ENCODE data around the gene GRIK4. TPM values are rescaled to one million over a fixed set of nuclear protein-coding genes. Genes with fewer than 3 reads are reported as not detected.

Gene GRIK4, protein sequence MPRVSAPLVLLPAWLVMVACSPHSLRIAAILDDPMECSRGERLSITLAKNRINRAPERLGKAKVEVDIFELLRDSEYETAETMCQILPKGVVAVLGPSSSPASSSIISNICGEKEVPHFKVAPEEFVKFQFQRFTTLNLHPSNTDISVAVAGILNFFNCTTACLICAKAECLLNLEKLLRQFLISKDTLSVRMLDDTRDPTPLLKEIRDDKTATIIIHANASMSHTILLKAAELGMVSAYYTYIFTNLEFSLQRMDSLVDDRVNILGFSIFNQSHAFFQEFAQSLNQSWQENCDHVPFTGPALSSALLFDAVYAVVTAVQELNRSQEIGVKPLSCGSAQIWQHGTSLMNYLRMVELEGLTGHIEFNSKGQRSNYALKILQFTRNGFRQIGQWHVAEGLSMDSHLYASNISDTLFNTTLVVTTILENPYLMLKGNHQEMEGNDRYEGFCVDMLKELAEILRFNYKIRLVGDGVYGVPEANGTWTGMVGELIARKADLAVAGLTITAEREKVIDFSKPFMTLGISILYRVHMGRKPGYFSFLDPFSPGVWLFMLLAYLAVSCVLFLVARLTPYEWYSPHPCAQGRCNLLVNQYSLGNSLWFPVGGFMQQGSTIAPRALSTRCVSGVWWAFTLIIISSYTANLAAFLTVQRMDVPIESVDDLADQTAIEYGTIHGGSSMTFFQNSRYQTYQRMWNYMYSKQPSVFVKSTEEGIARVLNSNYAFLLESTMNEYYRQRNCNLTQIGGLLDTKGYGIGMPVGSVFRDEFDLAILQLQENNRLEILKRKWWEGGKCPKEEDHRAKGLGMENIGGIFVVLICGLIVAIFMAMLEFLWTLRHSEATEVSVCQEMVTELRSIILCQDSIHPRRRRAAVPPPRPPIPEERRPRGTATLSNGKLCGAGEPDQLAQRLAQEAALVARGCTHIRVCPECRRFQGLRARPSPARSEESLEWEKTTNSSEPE
- not detected for total RNA-seq

DNA sequence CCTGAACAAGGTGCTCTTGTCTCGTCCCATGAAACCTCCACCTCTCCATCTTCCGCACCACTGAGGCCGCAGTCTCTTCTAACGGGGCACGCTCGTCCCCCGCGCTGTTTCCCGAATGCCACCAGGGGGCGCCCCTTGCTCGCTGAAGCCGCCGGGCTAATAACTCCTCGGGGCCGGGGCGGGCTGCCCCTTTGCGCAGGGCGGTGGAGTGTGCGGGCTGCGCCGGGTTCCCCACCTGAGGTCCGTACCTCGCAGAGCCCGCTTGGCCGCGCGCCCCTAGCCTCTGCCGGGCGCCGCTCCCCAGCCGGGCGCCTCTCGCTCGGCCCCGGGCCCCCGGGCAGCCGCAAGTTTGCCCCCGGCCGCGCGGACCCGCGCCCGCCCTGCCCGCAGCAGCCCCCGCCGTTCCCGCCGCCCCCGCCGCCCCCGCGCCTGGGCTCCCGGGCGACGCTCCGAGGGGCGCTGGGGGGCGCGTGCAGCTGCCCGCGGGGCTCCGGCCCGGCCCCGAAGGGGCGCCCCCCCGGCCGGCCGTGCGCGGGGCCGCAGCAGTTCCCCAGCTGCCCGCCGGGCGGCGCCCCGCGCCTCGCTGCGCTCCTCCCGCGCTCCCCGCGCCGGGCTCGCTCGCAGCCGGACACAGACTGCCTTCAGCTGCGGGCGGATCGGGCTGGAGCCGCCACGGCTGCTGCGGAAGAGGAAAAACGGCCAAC is at the start of gene GRIK4:
GRIK4 (plus strand) TSS at position 633 of the 704 bp plus-strand sequence. CDS start 148,571 bp downstream, outside the sequence.
- intact Hi-C loops (cut with micrococcal nuclease), result loop anchor here (1.0 to 2.0 kb wide), 4 partner anchors 174 to 684 kb away; no protein-coding TSS in a partner anchor
- DNase-seq, result peak; percentile 81
- POLR2A ChIA-PET, result no interaction called here
- CTCF ChIA-PET, result interaction anchor here (0.7 to 4.6 kb wide), 17 partner anchors 10 to 683 kb away, joined by 3 to 59 read pairs (median 4); partner anchors contain the start of gene ARHGEF12
- no peak within 1 kb of the TSS for H3K4me3 Mint-ChIP-seq
- peaks cover 4% of the 10 kb centered on the region for H3K4me1 Mint-ChIP-seq (ENCODE audit: low read depth)
- H3K9me3 Mint-ChIP-seq, result no peaks in the 10 kb centered on the region
- no peaks in the 10 kb centered on the region for H3K36me3 Mint-ChIP-seq
- no peak within 1 kb of the TSS for H3K27ac Mint-ChIP-seq
- peaks cover 73% of the 10 kb centered on the region for H3K27me3 Mint-ChIP-seq

DNA sequence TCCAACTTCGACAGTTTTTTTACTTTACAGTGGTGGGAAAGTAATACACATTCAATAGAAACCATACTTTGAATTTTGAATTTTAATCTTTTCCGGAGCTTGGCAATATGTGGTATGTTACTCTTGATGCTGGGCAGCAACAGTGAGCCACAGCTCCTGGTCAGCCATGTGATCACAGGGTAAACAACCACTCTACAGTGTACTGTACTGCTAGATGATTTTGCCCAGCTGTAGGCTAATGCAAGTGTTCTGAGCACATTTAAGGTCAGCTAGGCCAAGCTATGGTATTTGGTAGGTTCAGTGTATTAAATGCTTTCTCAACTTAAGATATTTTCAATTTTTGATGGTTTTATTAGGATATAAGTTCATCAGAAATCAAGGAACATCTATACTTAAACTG is 48.7 kb upstream of the GRIK4 start:
- DNase-seq, result no peak
- no peaks in the 10 kb centered on the region for H3K27me3 Mint-ChIP-seq
- no peaks in the 10 kb centered on the region for H3K4me1 Mint-ChIP-seq (ENCODE audit: low read depth)
- no peak overlapping the region for H3K4me3 Mint-ChIP-seq
- H3K27ac Mint-ChIP-seq, result no peak overlapping the region
- POLR2A ChIA-PET, result interaction anchor here (0.5 kb wide), 1 partner anchor 268 kb away, joined by 5 read pairs; no protein-coding TSS in a partner anchor
- CTCF ChIA-PET, result no interaction called here
- intact Hi-C loops (cut with micrococcal nuclease), result no loop called here
- no peaks in the 10 kb centered on the region for H3K9me3 Mint-ChIP-seq
- H3K36me3 Mint-ChIP-seq, result peaks cover 33% of the 10 kb centered on the region

DNA sequence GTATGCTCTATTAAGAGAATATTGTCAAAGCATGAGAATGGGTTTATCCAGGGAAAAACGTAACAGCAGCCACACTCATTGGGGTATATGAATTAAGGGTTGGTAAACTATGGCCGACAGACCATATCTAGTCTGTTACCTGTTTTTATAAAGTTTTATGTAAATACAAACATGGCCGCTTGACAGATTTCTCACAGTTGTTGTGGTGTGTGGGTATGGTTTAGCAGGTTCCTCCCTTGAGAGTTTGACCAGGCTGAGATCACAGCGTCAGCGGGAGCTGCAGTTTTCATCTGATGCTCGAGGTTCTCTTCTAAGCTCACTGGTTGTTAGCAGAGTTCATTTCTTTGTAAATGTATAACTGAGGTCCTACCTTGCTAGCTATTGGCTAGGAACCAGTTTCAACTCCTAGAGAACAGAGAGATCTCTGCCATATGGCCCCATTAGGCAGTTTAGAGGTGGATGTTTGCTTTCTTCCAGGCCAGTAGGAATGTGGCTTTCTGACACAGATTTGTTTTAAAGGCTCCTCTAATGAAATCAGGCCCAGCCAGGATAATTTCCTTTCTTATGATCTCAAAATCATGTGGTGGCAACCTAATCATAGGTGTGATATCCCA is 45.5 kb upstream of the GRIK4 start:
- Mint-ChIP-seq H3K27me3 (no peaks in the 10 kb centered on the region), H3K27ac (no peak overlapping the region), H3K9me3 (no peaks in the 10 kb centered on the region), H3K4me1 (ENCODE audit: low read depth) (no peaks in the 10 kb centered on the region), H3K36me3 (peaks cover 27% of the 10 kb centered on the region), H3K4me3 (no peak overlapping the region)
- intact Hi-C loops (cut with micrococcal nuclease), result no loop called here
- no peak for DNase-seq
- ChIA-PET CTCF (no interaction called here), POLR2A (no interaction called here)

DNA sequence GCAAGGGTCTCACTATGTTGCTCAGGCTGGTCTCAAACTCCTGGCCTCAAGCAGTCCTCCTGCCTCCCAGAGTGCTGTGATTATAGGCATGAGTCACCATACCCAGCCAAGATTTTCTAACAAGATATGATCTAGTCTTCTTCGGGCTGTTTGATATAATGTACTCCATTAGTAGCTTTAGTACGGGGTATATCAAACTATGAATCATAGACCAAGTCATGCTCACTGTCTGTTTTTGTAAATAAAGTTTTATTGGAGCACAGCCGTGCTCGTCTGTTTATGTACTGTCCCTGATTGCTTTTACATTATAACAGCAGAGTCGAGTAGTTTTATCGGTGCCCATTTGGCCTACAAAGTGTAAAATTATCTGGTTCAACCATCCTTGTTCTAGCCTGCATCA is 43.9 kb upstream of the GRIK4 start:
- POLR2A ChIA-PET, result no interaction called here
- H3K9me3 Mint-ChIP-seq, result no peaks in the 10 kb centered on the region
- H3K27me3 Mint-ChIP-seq, result no peaks in the 10 kb centered on the region
- CTCF ChIA-PET, result no interaction called here
- DNase-seq, result no peak
- peaks cover 14% of the 10 kb centered on the region for H3K36me3 Mint-ChIP-seq
- no peaks in the 10 kb centered on the region for H3K4me1 Mint-ChIP-seq (ENCODE audit: low read depth)
- no peak overlapping the region for H3K4me3 Mint-ChIP-seq
- intact Hi-C loops (cut with micrococcal nuclease), result no loop called here
- H3K27ac Mint-ChIP-seq, result no peak overlapping the region

DNA sequence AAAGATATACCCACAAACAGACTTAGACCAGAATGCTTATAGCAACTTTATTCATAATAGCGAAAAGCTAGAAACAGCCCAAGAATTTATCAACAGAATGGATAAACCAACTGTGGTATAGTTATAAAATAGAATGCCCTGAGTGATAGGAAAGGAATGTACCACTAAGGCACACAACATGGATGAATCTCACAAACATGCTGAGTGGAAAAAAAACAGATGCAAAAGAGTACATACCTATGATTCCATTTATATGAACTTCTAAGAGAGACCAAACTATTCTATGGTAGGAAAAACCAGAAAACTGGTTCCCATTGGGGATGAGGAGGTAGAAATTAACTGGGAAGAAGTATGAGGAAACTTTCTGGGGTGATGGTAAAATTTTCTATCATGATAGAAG is 40.4 kb upstream of the GRIK4 start:
- ChIA-PET POLR2A (no interaction called here), CTCF (no interaction called here)
- H3K4me3 Mint-ChIP-seq, result no peak overlapping the region
- intact Hi-C loops (cut with micrococcal nuclease), result no loop called here
- peaks cover 11% of the 10 kb centered on the region for H3K36me3 Mint-ChIP-seq
- H3K27me3 Mint-ChIP-seq, result no peaks in the 10 kb centered on the region
- no peak overlapping the region for H3K27ac Mint-ChIP-seq
- DNase-seq, result no peak
- no peaks in the 10 kb centered on the region for H3K9me3 Mint-ChIP-seq
- H3K4me1 Mint-ChIP-seq (ENCODE audit: low read depth), result no peaks in the 10 kb centered on the region

DNA sequence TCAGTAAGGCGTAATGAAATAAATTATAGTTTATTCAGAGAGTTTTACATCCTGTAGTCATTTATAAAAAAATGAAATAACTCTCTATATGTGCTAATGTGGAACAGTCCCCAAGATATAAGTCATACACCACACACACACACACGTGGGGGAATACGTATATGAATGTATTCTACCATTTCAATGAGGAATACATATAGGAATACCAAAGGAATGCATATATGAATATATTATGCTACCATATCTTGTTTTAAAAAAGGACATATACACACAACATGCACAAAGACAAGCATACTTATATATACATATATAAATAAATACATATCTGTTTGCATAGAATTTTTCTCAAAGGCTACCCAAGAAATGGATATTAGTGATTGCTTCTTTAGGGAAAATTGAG is 39.6 kb upstream of the GRIK4 start:
- no peaks in the 10 kb centered on the region for H3K4me1 Mint-ChIP-seq (ENCODE audit: low read depth)
- H3K9me3 Mint-ChIP-seq, result no peaks in the 10 kb centered on the region
- peaks cover 16% of the 10 kb centered on the region for H3K36me3 Mint-ChIP-seq
- DNase-seq, result no peak
- ChIA-PET CTCF (interaction anchor here (0.6 kb wide), 1 partner anchor 1502 kb away, joined by 3 read pairs; no protein-coding TSS in a partner anchor), POLR2A (no interaction called here)
- H3K27me3 Mint-ChIP-seq, result no peaks in the 10 kb centered on the region
- no peak overlapping the region for H3K4me3 Mint-ChIP-seq
- intact Hi-C loops (cut with micrococcal nuclease), result no loop called here
- H3K27ac Mint-ChIP-seq, result no peak overlapping the region

DNA sequence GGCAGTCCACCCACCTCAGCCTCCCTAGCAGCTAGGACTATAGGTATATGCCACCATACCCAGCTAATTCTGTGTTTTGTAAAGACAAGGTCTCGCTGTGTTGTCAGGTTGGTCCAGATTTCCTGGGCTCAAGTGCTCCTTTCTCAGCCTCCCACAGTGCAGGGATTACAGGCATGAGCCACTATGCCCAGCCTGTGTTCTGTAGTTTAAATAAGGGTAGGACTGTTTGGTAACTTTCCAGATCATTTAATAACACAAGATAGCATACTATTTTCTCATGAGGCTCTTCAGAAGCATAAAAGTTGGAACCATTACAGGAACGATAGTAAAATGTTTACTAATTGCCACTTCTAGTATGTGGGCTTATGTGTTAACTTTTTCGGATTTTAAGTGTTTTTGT is 38.0 kb upstream of the GRIK4 start:
- H3K27me3 Mint-ChIP-seq, result no peaks in the 10 kb centered on the region
- no peak overlapping the region for H3K27ac Mint-ChIP-seq
- no peaks in the 10 kb centered on the region for H3K4me1 Mint-ChIP-seq (ENCODE audit: low read depth)
- DNase-seq, result no peak
- CTCF ChIA-PET, result no interaction called here
- POLR2A ChIA-PET, result no interaction called here
- H3K4me3 Mint-ChIP-seq, result no peak overlapping the region
- H3K36me3 Mint-ChIP-seq, result peaks cover 18% of the 10 kb centered on the region
- H3K9me3 Mint-ChIP-seq, result no peaks in the 10 kb centered on the region
- intact Hi-C loops (cut with micrococcal nuclease), result no loop called here

DNA sequence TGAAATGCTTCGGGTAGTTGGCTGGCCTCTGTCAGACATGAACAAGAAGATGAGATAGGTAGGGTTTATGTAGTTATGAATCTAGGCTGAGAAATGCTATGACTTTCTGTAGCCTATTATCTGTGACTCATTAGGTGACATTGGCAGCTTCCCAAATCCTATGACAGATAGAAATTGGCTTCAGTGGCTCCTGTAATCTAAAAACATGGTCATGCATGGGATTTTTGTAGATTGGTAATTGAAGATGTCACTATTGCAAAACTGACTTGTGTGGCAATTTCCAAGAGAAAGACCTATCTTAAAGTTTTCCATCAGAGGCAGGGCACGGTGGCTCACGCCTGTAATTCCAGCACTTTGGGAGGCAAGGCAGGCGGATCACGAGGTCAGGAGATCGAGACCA is 29.4 kb upstream of the GRIK4 start:
- DNase-seq, result no peak
- POLR2A ChIA-PET, result no interaction called here
- CTCF ChIA-PET, result no interaction called here
- intact Hi-C loops (cut with micrococcal nuclease), result no loop called here
- Mint-ChIP-seq H3K27me3 (no peaks in the 10 kb centered on the region), H3K27ac (no peak overlapping the region), H3K4me3 (no peak overlapping the region), H3K9me3 (no peaks in the 10 kb centered on the region), H3K36me3 (peaks cover 27% of the 10 kb centered on the region), H3K4me1 (ENCODE audit: low read depth) (no peaks in the 10 kb centered on the region)

DNA sequence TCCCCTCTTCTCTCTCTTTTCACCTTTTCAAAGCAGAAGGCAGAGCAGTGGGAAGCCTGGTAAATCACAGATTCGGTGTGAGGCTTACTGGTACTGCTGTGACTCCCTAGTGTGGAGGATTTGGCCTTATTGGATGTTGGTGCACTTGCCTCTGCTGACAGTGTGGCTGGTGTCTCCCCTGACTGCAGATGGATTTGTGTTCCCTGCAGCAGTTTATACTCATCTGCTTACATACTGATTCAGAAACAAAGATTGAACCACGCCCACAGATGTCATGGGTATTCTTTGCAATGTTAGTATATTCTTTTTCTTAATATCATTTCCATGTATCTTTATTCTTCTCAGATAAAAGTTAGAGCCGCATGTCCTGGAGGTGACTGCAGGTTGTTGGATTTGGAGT is 26.8 kb upstream of the GRIK4 start:
- intact Hi-C loops (cut with micrococcal nuclease), result no loop called here
- no peaks in the 10 kb centered on the region for H3K9me3 Mint-ChIP-seq
- ChIA-PET CTCF (no interaction called here), POLR2A (no interaction called here)
- no peak overlapping the region for H3K4me3 Mint-ChIP-seq
- no peak for DNase-seq
- H3K27ac Mint-ChIP-seq, result no peak overlapping the region
- H3K36me3 Mint-ChIP-seq, result peaks cover 21% of the 10 kb centered on the region
- no peaks in the 10 kb centered on the region for H3K27me3 Mint-ChIP-seq
- no peaks in the 10 kb centered on the region for H3K4me1 Mint-ChIP-seq (ENCODE audit: low read depth)

DNA sequence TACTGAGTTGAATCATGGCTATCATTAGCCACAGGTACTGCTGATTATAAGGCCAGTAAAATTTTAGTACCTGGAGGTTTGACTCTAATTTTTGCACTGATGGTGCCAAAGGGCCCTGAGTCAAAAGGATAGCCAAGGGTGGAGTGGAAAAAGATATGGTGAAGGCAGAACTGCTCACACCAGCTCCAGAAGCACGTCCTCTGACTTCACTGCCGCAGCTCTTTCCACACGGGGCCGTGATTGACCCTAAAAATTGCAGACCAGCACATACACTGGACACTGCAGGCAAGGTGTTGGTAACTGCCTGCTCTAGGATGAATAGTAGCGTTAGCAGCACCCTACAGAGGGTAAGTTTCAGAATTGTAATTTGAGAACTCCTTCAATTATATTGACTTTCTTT is 25.4 kb upstream of the GRIK4 start:
- H3K27me3 Mint-ChIP-seq, result no peaks in the 10 kb centered on the region
- ChIA-PET POLR2A (no interaction called here), CTCF (interaction anchor here (0.7 kb wide), 1 partner anchor 22 kb away, joined by 3 read pairs; no protein-coding TSS in a partner anchor)
- peaks cover 11% of the 10 kb centered on the region for H3K36me3 Mint-ChIP-seq
- intact Hi-C loops (cut with micrococcal nuclease), result no loop called here
- DNase-seq, result no peak
- no peaks in the 10 kb centered on the region for H3K4me1 Mint-ChIP-seq (ENCODE audit: low read depth)
- no peak overlapping the region for H3K27ac Mint-ChIP-seq
- H3K9me3 Mint-ChIP-seq, result no peaks in the 10 kb centered on the region
- no peak overlapping the region for H3K4me3 Mint-ChIP-seq

DNA sequence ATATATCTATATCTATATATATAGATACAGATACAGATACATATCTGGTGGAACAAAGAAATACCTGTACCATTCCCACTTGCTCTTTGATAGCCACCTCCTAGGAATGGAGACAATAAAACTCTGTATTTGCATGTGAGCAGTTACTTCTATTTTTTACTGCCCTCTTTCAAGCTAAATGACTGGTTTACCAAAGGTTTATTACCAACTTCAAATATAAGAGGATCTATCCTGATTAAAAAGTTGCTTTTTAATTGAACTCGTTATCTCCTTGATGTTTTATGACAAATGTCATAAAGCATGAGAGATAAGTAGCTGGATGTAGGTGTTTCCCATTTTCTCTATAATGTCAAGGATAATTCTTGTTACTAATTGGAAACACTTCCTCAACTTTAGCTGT is 21.7 kb upstream of the GRIK4 start:
- intact Hi-C loops (cut with micrococcal nuclease), result no loop called here
- CTCF ChIA-PET, result no interaction called here
- H3K36me3 Mint-ChIP-seq, result peaks cover 5% of the 10 kb centered on the region
- no peaks in the 10 kb centered on the region for H3K4me1 Mint-ChIP-seq (ENCODE audit: low read depth)
- no peak overlapping the region for H3K27ac Mint-ChIP-seq
- no peaks in the 10 kb centered on the region for H3K9me3 Mint-ChIP-seq
- H3K4me3 Mint-ChIP-seq, result no peak overlapping the region
- no peak for DNase-seq
- H3K27me3 Mint-ChIP-seq, result no peaks in the 10 kb centered on the region
- POLR2A ChIA-PET, result no interaction called here

DNA sequence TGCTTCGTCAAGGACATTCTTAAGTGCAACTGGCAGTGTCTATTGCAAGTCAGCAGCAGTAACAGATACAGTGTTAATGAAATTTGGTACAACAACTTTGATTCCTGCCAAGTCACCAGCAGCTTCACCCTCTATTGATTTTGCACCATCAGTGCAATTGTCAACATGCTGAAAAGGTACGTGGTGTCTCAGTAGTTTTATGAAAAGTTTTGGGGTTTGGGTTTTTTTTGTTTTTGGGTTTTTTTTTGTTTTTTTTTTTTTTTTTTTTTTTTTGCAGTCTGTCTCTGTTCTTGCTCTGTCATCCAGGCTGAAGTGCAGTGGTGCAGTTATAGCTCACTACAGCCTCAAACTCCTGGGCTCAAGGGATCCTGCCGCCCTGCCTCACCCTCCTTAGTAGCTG is 19.1 kb upstream of the GRIK4 start:
- Mint-ChIP-seq H3K4me3 (no peak overlapping the region), H3K36me3 (no peaks in the 10 kb centered on the region), H3K27me3 (no peaks in the 10 kb centered on the region), H3K9me3 (no peaks in the 10 kb centered on the region), H3K27ac (no peak overlapping the region), H3K4me1 (ENCODE audit: low read depth) (no peaks in the 10 kb centered on the region)
- ChIA-PET CTCF (no interaction called here), POLR2A (interaction anchor here (0.6 kb wide), 1 partner anchor 445 kb away, joined by 4 read pairs; no protein-coding TSS in a partner anchor)
- intact Hi-C loops (cut with micrococcal nuclease), result no loop called here
- DNase-seq, result no peak

All from activated CD4-positive, alpha-beta memory T cell treated with anti-CD3 and anti-CD28 coated beads for 36 hours (primary cell).